PFSK-1 (cell line): ENCODE results near the gene SIDT1.

Experiments used
- FOXP2 ChIP-seq: optimal IDR thresholded peaks from 2 replicates; pipeline ENCODE3; 2011; ENCODE audit warnings: borderline replicate concordance, control low read depth, inconsistent platforms; ENCODE audit not compliant: insufficient read depth; ENCODE audit errors: extremely low read length, extremely low read depth
- POLR2AphosphoS5 ChIP-seq: IDR thresholded peaks from 2 replicates; pipeline ENCODE4 v1.6.1; 2012; ENCODE audit warnings: low read depth, mild to moderate bottlenecking, control low read depth, low read length, moderate library complexity
- REST ChIP-seq, 2 experiments: IDR thresholded peaks; 2 replicates each; pipeline versions ENCODE4 v1.6.1 to v1.8.0; 2011 to 2012; ENCODE audit warnings: low read depth in 2 of 2, low read length in 2 of 2, control low read depth in 1 of 2, inconsistent platforms in 1 of 2, mild to moderate bottlenecking in 1 of 2, moderate library complexity in 1 of 2; ENCODE audit not compliant: insufficient read depth in 1 of 2
- SIN3A ChIP-seq: IDR thresholded peaks from 2 replicates; pipeline ENCODE4 v1.6.1; 2012; ENCODE audit warnings: mild to moderate bottlenecking, low read length, moderate library complexity, borderline replicate concordance; ENCODE audit not compliant: insufficient read depth
- TAF1 ChIP-seq: IDR thresholded peaks from 2 replicates; pipeline ENCODE4 v1.6.1; 2012; ENCODE audit warnings: low read length, control low read depth, borderline replicate concordance; ENCODE audit not compliant: insufficient read depth

- TF ChIP-seq TAF1: no peak
- TF ChIP-seq POLR2AphosphoS5: no peak
- no peak for TF ChIP-seq REST (IDR thresholded peaks at IDR 0.05; ENCODE audit: insufficient read depth in 1 of 2, low read depth in 2 of 2, low read length in 2 of 2)
- TF ChIP-seq SIN3A: no peak
- TF ChIP-seq FOXP2: no peak
Measured at GRCh38 chr3:113534365-113534764, 2.0 kb downstream of the SIDT1 start.
